ENCODE data around the gene IL33. TPM values are rescaled to one million over a fixed set of nuclear protein-coding genes. Genes with fewer than 3 reads are reported as not detected.

IL33 gene
- total RNA-seq, 1 experiment from 2014 or later: not detected

DNA sequence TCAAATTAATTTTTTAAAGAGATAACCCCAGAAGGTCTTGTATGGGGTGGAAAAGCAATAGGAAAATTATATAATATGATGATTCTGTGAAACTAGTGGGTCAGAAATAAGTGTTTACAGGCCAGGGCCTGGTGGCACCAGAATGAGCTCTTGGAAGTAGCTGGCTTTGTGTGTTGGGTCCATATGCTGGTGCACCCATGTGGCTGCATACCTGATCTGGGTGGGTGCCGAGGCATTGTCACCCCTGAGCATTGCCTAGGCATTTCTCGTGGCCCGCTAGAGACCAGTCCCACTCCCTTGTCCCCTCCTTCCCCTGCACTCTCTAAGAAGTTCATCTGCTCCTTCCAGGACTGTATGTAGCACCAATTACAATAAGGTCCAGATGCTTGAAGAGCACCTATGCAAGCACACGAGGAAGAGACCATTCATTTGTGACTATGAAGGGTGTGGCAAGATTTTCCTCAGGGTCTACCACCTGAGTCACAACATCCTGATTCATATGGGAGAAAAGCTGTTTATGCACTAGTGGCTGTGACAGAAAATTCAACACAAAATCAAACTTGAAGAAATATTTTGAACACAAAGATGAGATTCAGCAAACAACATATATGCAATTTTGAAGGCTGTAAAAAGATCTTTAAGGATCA, 19.8 kb upstream of the IL33 start:
- ChIA-PET POLR2A (interaction anchor here (0.6 to 1.3 kb wide), 2 partner anchors 10 to 65 kb away, joined by 3 read pairs; no protein-coding TSS in a partner anchor), CTCF (interaction anchor here (0.6 to 1.8 kb wide), 4 partner anchors 8 to 150 kb away, joined by 3 to 5 read pairs (median 4); no protein-coding TSS in a partner anchor)
- intact Hi-C loops (cut with micrococcal nuclease): no loop called here
- no peak overlapping the region for H3K4me3 Mint-ChIP-seq (ENCODE audit: unreplicated experiment)
- TF ChIP-seq, protein P1, sequence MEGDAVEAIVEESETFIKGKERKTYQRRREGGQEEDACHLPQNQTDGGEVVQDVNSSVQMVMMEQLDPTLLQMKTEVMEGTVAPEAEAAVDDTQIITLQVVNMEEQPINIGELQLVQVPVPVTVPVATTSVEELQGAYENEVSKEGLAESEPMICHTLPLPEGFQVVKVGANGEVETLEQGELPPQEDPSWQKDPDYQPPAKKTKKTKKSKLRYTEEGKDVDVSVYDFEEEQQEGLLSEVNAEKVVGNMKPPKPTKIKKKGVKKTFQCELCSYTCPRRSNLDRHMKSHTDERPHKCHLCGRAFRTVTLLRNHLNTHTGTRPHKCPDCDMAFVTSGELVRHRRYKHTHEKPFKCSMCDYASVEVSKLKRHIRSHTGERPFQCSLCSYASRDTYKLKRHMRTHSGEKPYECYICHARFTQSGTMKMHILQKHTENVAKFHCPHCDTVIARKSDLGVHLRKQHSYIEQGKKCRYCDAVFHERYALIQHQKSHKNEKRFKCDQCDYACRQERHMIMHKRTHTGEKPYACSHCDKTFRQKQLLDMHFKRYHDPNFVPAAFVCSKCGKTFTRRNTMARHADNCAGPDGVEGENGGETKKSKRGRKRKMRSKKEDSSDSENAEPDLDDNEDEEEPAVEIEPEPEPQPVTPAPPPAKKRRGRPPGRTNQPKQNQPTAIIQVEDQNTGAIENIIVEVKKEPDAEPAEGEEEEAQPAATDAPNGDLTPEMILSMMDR (IDR thresholded peaks at IDR 0.05; ENCODE audit: unreplicated experiment): no peak
- no peaks in the 10 kb centered on the region for H3K36me3 Mint-ChIP-seq (ENCODE audit: insufficient read depth, unreplicated experiment)
- no peaks in the 10 kb centered on the region for H3K9me3 Mint-ChIP-seq (ENCODE audit: unreplicated experiment)
- no peaks in the 10 kb centered on the region for H3K4me1 Mint-ChIP-seq (ENCODE audit: insufficient read depth, unreplicated experiment)
- H3K27ac Mint-ChIP-seq (ENCODE audit: low read depth, unreplicated experiment): no peak overlapping the region
- no peaks in the 10 kb centered on the region for H3K27me3 Mint-ChIP-seq (ENCODE audit: insufficient read depth, unreplicated experiment)
- DNase-seq (ENCODE audit: unreplicated experiment): no peak
- no TSS peak for BruUV-seq (replicated peaks)

DNA sequence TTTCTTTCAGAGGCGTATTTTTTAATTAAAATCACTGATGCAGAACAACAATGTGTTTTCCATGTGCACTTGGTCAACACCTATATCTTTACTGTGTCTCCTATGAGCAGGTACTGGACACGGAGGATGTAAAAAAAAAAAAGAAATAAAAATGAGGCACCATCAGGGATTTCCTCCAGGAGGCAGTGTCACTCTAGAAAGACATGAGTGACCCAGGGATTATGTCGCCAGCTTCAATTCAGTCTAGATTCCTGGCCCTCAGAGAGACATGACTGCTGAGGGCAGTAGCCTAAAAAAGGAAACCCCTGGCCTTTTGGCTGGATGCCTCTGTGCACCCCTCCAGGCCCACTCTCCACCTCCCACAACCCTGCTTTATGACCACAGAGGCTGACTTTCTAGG, 18.3 kb upstream of the IL33 start:
- H3K4me1 Mint-ChIP-seq (ENCODE audit: insufficient read depth, unreplicated experiment): no peaks in the 10 kb centered on the region
- TF ChIP-seq, protein P1 (IDR thresholded peaks at IDR 0.05; ENCODE audit: unreplicated experiment): peak; percentile 17
- H3K27me3 Mint-ChIP-seq (ENCODE audit: insufficient read depth, unreplicated experiment): no peaks in the 10 kb centered on the region
- ChIA-PET POLR2A (interaction anchor here (0.6 to 1.3 kb wide), 2 partner anchors 12 to 117 kb away, joined by 3 read pairs; no protein-coding TSS in a partner anchor), CTCF (interaction anchor here (1.1 to 1.8 kb wide), 6 partner anchors 9 to 151 kb away, joined by 3 to 9 read pairs (median 4); no protein-coding TSS in a partner anchor)
- peak; percentile 46 for DNase-seq (ENCODE audit: unreplicated experiment)
- no TSS peak for BruUV-seq (replicated peaks)
- no peaks in the 10 kb centered on the region for H3K36me3 Mint-ChIP-seq (ENCODE audit: insufficient read depth, unreplicated experiment)
- no peak overlapping the region for H3K4me3 Mint-ChIP-seq (ENCODE audit: unreplicated experiment)
- no peak overlapping the region for H3K27ac Mint-ChIP-seq (ENCODE audit: low read depth, unreplicated experiment)
- no peaks in the 10 kb centered on the region for H3K9me3 Mint-ChIP-seq (ENCODE audit: unreplicated experiment)
- intact Hi-C loops (cut with micrococcal nuclease): no loop called here

DNA sequence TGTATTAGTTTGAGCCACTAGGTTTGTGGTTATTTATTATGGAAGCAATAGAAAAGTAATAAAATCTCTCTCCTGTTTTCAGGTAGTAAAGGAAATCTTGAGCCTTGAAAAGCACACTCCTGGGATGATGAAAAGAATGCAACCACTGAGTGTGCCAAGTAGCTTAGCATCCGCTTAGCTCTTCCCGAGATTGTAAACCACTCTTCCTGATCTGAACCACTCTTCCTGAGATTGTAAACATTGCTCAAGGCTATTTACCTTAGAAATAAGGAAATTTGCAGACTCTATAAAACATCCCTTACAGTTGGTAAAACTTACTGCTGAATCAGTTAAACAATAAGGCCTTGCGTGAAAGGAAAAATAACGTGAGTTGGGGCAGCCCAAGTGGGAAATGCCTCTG, 17.4 kb upstream of the IL33 start:
- intact Hi-C loops (cut with micrococcal nuclease): no loop called here
- Mint-ChIP-seq H3K4me1 (ENCODE audit: insufficient read depth, unreplicated experiment) (no peaks in the 10 kb centered on the region), H3K27me3 (ENCODE audit: insufficient read depth, unreplicated experiment) (no peaks in the 10 kb centered on the region), H3K36me3 (ENCODE audit: insufficient read depth, unreplicated experiment) (no peaks in the 10 kb centered on the region), H3K27ac (ENCODE audit: low read depth, unreplicated experiment) (no peak overlapping the region), H3K9me3 (ENCODE audit: unreplicated experiment) (no peaks in the 10 kb centered on the region), H3K4me3 (ENCODE audit: unreplicated experiment) (no peak overlapping the region)
- BruUV-seq (replicated peaks): no TSS peak
- TF ChIP-seq, protein P1 (IDR thresholded peaks at IDR 0.05; ENCODE audit: unreplicated experiment): no peak
- ChIA-PET POLR2A (no interaction called here), CTCF (interaction anchor here (0.6 to 1.7 kb wide), 4 partner anchors 11 to 108 kb away, joined by 3 to 9 read pairs (median 6); no protein-coding TSS in a partner anchor)
- DNase-seq (ENCODE audit: unreplicated experiment): no peak

DNA sequence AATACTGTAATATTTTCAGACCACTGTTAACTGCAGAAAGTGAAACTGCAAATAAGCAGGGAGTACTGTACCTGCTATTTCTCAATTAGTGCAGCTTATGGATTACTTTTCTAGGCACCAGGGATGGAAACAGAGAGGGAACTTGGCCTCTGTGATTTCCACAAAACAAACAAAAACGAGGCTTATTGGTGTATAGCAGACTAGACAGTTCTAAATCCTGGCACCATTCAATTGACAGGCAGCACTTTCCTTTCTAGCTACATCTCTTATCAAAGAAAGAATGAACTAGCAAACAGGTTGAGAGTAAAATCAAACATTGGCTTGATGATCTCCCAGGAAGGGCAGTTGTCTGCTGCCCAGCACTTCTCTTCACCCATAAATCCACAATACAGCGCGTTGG, 16.0 kb upstream of the IL33 start:
- Mint-ChIP-seq H3K4me3 (ENCODE audit: unreplicated experiment) (no peak overlapping the region), H3K9me3 (ENCODE audit: unreplicated experiment) (no peaks in the 10 kb centered on the region), H3K27ac (ENCODE audit: low read depth, unreplicated experiment) (no peak overlapping the region), H3K27me3 (ENCODE audit: insufficient read depth, unreplicated experiment) (no peaks in the 10 kb centered on the region), H3K36me3 (ENCODE audit: insufficient read depth, unreplicated experiment) (no peaks in the 10 kb centered on the region), H3K4me1 (ENCODE audit: insufficient read depth, unreplicated experiment) (no peaks in the 10 kb centered on the region)
- ChIA-PET CTCF (interaction anchor here (1.0 kb wide), 1 partner anchor 27 kb away, joined by 4 read pairs; no protein-coding TSS in a partner anchor), POLR2A (no interaction called here)
- no peak for DNase-seq (ENCODE audit: unreplicated experiment)
- intact Hi-C loops (cut with micrococcal nuclease): no loop called here
- TF ChIP-seq, protein P1 (IDR thresholded peaks at IDR 0.05; ENCODE audit: unreplicated experiment): no peak
- no TSS peak for BruUV-seq (replicated peaks)
